Measurements from ENCODE around the gene ZNF423. TPM values are rescaled to one million over a fixed set of nuclear protein-coding genes. Genes with fewer than 3 reads are reported as not detected.
"Not testable (repeated sequence)": the region's sequence is repeated elsewhere in the genome, so short reads cannot be mapped to it uniquely, and the experiment has no call there.

ZNF423 gene
- total RNA-seq, 1 donor from 2014 or later: 0.21 TPM

- DNase-seq (ENCODE audit: low read depth): no peak
Observed at GRCh38 chr16:49519741-49520140, 336.2 kb downstream of the ZNF423 start.

GRCh38 chr16:49519008-49519656, 336.8 kb downstream of the ZNF423 start:
- no peak for DNase-seq (ENCODE audit: low read depth)

DNA sequence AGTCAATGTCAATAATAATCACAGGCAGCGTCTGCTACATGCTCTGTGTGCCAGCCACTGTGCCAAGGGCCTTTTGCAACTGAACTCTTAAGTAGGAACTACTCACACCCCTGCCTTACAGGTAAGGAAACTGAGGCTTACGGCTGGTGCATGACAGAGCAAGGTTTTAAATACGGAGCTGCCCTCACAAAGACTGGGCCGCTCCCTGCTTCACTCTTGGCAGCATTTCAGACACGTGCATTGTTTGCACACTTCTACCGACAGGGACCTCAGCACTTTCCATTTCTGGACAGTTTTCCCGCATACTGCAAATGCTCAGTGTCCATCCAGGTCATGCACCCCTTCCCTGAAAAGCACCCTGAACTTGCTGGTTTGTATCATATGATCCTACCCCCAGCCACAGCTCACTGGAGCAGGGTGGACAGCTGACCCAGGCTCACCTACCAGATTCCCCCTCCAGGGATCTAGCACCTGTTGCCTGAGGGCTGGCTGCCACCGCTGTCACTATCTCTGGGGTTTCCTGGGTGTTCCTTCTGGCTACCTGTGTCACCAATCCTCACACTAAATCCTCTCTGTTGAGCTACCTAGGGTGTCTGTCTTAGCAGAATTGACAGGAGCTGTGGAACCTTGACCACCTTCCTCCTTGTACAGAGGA, 339.4 kb downstream of the ZNF423 start:
- no peak for DNase-seq (ENCODE audit: low read depth)

GRCh38 chr16:49515861-49516260, 340.1 kb downstream of the ZNF423 start:
- no peak for DNase-seq (ENCODE audit: low read depth)

DNA sequence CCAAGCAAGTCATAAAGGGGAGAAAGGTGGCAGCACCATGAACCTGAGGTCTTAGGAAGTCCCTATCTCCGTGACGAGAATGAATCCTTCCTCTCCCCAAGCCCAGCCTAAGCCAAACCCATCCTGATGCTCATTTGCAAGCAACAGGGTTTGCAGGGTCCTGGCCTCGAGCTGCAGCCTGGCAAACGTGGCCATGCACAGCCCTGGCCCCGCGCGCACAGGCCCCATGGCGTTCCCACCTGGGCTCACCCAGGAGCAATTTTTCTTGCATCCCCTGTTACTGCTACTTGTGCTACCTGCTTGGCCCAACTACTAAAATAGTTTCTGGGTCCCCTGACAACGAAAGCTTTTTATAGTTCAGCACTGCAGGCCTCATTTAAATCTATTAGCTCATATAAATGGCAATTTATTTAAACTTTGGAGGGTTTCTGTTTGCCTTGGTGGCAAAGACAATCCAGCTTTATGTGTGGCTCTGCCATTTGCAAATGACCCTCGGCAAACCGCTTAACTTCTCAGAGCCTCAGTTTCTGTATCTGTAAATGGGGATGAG, 340.8 kb downstream of the ZNF423 start:
- DNase-seq (ENCODE audit: low read depth): no peak

DNA sequence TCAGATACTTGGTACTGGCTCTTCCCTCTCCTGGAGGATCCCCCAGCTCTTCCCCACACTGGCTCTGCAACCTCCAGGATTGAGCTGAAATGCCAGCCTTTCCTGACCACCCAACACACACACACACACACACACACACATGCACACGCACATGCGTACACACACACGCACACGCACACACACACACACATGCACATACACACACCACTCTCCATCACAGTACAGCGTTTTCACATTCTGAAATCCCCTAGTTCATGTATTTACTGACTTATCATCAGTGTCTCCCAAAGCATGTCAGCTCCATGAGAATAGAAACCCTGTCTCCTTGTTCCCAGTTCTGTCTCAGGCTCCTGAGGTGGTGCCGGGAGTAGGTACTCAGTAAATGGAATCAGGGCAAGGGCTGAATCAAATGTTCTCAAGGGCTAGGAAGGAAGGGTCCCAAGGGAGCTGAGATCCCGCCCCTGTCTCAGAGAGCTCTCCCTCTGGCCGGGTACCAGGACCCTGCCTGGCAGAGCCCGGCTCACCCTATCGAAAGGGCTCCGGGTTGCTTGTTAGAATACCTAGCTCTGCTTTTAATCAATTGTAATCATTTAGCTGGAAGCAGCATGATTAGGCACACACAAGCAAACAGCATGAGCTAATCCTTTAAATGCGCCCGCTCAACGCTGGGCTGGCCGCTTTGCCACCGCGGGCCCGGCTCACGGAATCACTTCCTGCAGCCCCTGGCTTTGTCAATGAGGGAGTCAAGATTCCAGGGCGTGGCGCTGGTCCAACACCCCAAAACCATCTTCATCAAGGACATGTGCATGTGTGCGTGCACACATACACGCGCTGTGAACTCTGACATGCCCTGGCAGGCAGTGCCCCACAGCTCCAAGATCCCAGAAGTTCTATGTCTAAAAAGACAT, 341.6 kb downstream of the ZNF423 start:
- DNase-seq (ENCODE audit: low read depth): no peak

GRCh38 chr16:49513040-49513439, 342.9 kb downstream of the ZNF423 start:
- no peak for DNase-seq (ENCODE audit: low read depth)

- DNase-seq (ENCODE audit: low read depth): peak; percentile 15
Observed at GRCh38 chr16:49510654-49511305, 345.1 kb downstream of the ZNF423 start.

- DNase-seq (ENCODE audit: low read depth): no peak
Observed at GRCh38 chr16:49510141-49510540, 345.8 kb downstream of the ZNF423 start.

DNA sequence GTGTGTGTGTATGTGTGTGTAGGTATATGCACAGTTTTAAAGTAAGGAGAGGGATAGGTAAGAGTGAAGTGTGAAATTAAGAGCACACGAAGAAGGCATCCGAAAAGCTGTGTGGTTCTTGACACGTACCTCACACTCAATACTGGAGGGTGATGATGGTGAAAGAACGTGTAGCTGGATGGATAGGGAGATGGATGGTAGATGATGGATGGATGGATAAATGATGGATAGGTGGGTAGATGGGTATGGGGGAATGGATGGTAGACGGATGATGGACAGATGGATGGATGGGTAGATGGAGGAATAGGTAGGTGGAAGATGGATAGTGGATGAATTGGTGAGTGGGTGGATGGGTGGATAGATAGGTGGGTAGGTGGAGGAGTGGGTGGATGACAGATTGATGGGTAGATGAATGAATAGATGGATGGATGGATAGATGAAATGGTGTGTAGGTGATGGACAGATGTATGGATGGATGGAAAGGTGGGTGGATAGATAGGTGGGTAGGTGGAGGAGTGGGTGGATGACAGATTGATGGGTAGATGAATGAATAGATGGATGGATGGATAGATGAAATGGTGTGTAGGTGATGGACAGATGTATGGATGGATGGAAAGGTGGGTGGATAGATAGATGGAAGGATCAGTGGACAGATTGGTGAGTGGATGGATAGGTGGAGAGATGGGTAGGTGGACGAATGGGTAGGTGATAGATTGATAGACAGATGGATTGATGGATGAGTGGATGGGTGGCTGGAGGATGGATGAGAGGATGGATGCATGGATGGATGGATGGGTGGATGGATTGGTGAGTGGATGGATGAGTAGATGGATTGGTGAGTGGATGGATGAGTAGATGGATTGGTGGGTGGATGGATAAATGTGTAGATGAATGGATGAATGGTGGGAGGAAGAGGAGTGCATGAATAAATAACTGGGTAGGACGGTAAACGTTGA, 349.6 kb downstream of the ZNF423 start:
- DNase-seq (ENCODE audit: low read depth): not testable (repeated sequence)

- DNase-seq (ENCODE audit: low read depth): no peak
Observed at GRCh38 chr16:49505556-49505955, 350.4 kb downstream of the ZNF423 start.

- DNase-seq (ENCODE audit: low read depth): no peak
Observed at GRCh38 chr16:49504626-49505025, 351.3 kb downstream of the ZNF423 start.

DNA sequence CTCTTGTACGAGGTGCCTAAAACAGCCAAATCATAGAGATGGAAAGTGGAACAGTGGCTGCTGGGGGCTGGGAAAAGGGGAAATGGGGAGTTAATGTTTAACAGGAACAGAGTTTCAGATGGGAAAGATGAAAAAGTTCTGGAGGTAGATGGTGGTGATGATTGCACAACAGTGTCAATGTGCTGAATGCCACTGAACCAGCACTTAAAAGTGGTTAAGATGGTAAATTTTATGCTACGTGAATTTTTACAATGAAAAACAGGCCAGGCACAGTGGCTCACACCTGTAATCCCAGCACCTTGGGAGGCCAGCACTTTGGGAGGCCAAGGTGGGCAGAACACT, 351.9 kb downstream of the ZNF423 start:
- DNase-seq (ENCODE audit: low read depth): no peak

DNA sequence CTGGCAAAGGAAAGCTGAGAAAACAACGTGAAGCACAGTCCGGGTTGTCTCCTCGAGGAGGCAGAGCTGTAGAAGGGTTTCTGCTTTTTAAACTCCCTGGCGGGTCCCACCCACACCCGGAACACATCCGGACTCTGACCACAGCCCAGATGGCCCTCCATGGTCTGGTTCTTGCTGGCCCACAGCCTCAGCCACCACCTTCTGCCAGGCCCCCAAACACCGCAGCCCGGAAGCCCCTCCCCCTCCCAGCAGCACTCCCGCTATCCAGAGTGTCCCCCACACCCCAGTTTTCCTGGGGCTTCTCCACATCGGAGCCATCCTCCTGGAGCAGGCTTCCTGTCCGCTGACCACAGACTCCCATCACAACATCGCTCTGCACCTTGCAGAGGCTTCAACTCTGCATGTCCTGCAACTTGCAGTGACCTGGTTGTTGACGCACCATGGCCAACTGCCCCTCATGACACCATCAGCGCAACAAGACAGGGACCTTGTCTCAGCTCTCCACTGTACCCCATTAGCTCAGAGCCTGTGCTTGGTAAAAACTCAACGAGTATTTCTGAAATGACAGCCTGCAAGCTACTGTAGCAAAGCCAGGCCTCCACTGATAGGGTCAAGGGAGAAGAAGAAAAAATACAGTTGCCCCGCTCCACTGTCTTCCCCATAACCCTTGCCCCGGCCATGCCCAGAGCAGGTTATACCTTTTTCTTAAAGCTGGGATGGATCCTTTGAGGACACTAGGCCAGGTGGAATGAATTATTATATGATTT, 352.5 kb downstream of the ZNF423 start:
- no peak for DNase-seq (ENCODE audit: low read depth)

GRCh38 chr16:49502136-49502881, 353.6 kb downstream of the ZNF423 start:
- DNase-seq (ENCODE audit: low read depth): no peak

DNA sequence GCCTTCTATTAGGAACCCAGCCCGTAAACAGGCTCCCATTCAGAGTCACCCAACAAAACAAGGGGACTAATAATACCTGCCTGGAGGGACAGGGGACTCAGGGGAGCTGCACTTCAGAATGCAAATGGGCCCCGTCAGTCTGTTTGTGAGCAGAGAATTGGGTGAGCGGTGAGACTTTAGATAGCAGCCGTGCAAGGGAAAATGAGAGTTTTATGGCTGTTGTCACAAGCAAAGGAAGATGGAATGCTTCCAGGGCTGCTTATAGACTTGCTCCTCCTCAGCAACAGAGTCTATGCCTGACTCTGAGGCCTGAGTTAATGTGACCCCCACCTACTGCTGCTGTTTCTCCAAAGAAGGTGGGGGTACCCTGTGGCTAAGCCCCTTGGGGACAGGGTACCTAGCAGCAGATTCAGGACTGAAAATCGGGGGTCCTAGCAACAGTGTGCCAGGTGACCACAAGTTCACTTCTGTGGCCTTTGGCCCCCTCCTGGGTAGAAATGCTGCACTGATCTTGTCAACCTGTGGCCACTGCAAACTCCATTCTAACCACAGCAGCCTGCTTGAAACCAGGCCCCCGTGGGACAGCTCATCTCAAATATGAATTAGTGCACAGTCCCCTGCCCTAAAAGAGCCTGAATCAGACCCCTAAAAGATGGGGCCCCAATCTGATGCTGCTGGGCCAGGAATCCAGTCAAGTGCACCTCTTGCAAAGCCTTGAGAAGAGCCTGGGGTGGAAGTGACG, 355.9 kb downstream of the ZNF423 start:
- no peak for DNase-seq (ENCODE audit: low read depth)

- no peak for DNase-seq (ENCODE audit: low read depth)
Observed at GRCh38 chr16:49499414-49499785, 356.5 kb downstream of the ZNF423 start.

Measured in myocyte (in vitro differentiated cells).